A673 (cell line): Measurements from ENCODE around the gene TBL3.

Experiments used
- EZH2 ChIP-seq: fragments of 200-600 bp; sonication (generic); IDR thresholded peaks from 2 replicates; pipeline ENCODE4 v1.6.1; 2017; ENCODE audit warnings: borderline replicate concordance, low read depth, mild to moderate bottlenecking, mixed read lengths, antibody characterized with exemption, low read length; ENCODE audit not compliant: poor library complexity, severe bottlenecking
- TF ChIP-seq, protein P1 (sequence below): fragments of 300-800, 200-600 bp; sonication (generic); conservative IDR thresholded peaks from 2 replicates; pipeline ENCODE4 v1.5.1; 2017; ENCODE audit warnings: low read depth, mild to moderate bottlenecking, antibody characterized with exemption, low read length, moderate library complexity, mixed read lengths

DNA sequence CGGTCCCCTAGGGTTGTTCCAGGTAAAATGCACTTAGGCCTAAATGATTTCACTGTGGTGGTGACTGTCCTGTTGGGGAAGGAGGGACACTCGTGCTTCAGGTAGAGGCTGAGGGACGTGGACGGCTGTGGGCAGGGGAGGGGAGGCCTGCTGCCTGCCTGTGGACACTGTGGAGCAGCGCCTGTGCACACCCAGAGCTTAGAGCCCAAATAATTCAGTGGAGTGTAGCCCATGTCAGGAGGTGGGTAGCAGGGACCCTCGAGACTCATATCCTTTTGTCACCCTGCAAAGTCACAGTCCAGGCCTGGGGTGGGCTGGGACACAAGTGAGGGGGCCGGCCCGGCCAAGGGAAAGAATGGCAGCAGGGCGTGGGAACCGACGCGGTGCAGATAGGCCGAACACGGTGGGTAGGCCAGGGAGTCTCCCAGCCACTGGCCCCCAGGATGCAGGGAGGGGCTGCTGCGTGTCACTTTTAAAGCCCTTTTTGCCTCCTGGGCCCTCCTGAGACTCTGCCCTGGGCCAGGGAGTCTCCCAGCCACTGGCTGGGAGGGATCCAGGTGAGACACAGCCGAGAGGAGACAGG is 54.1 kb downstream of the TBL3 start:
- TF ChIP-seq, protein P1, sequence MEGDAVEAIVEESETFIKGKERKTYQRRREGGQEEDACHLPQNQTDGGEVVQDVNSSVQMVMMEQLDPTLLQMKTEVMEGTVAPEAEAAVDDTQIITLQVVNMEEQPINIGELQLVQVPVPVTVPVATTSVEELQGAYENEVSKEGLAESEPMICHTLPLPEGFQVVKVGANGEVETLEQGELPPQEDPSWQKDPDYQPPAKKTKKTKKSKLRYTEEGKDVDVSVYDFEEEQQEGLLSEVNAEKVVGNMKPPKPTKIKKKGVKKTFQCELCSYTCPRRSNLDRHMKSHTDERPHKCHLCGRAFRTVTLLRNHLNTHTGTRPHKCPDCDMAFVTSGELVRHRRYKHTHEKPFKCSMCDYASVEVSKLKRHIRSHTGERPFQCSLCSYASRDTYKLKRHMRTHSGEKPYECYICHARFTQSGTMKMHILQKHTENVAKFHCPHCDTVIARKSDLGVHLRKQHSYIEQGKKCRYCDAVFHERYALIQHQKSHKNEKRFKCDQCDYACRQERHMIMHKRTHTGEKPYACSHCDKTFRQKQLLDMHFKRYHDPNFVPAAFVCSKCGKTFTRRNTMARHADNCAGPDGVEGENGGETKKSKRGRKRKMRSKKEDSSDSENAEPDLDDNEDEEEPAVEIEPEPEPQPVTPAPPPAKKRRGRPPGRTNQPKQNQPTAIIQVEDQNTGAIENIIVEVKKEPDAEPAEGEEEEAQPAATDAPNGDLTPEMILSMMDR: no peak
- no peak for TF ChIP-seq EZH2
